GM23248 (cell line): Measurements from ENCODE around the gene TRPC4.

Experiments used
- EZH2 ChIP-seq: fragments of 200-600 bp; sonication (generic); IDR thresholded peaks from 2 replicates; pipeline ENCODE4 v1.6.1; 2018; ENCODE audit warnings: antibody characterized with exemption, mild to moderate bottlenecking; ENCODE audit not compliant: insufficient read depth, poor library complexity, severe bottlenecking
- EZH2phosphoT487 ChIP-seq: fragments of 200-600 bp; sonication (generic); IDR thresholded peaks from 2 replicates; pipeline ENCODE4 v1.6.1; 2018; ENCODE audit warnings: antibody characterized with exemption, moderate library complexity, mild to moderate bottlenecking, low read depth; ENCODE audit not compliant: insufficient read depth

DNA sequence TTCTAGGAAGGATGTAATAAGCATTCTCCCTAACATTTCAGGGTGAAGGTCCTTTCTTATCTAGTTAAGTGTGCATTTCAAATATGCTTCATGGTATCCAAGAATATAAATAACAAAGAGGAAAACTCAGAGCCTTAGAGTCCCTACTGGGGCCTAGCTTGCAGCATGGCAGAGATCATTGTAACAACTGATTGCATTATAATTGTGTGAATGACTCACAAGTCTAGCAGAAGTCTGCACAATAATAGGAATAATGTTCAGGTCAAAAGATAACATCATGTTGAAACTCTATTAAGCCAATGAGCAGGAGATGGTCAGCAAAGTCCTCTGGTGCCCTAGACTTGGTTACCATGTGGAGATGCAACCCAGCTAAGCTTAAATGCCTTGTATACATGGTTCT lies 274.4 kb downstream of the TRPC4 start:
- TF ChIP-seq EZH2 = no peak
- TF ChIP-seq EZH2phosphoT487 = no peak
